SU-DHL-6 (cell line): ENCODE data around the gene TRIM59.

ENCODE experiments used
- CTCF ChIP-seq: fragments of 200-600 bp; sonication (generic); IDR thresholded peaks from one replicate; pipeline ENCODE4 v1.5.1; 2017; ENCODE audit warnings: antibody characterized with exemption, mild to moderate bottlenecking, low read length, moderate library complexity; ENCODE audit not compliant: insufficient read depth, poor library complexity, severe bottlenecking
- EZH2phosphoT487 ChIP-seq: fragments of 200-600 bp; sonication (generic), shearing (Covaris generic); conservative IDR thresholded peaks from 2 replicates; pipeline ENCODE4 v1.6.1; 2018; ENCODE audit warnings: mild to moderate bottlenecking, antibody characterized with exemption, low read length, moderate library complexity, mixed read lengths

GRCh38 chr3:160435095-160435494 is 14.5 kb downstream of the TRIM59 start:
- TF ChIP-seq CTCF = no peak
- TF ChIP-seq EZH2phosphoT487 = no peak
